DMS53 treated with DMSO at 0.1 percent for 48 hours (cell line): ENCODE data around the gene PADI2.

Source experiments
- DNase-seq: peaks from one replicate; lab custom pipeline; 2025; ENCODE audit not compliant: unreplicated experiment; lab: John Stamatoyannopoulos, UW

PADI2 gene

DNA sequence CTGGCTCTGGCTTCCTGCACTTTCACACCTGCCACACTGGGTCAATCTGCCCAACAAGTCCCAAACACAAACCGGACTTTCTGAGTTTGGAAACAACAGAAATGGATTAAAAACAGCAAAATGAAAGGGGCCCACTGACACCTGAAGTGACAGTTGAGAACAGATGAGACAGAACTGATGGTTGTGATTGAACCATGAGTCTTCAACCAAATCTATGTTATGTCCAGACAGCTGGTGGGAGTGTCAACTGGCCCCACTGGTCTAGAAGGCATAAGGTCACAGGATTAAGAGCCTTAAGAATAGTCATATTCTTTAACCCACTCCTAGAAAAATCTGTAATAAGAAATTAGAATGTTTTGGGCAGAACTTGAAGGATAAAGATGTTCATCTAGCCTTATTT lies 94.5 kb downstream of the PADI2 start:
- DNase-seq: no peak

GRCh38 chr1:17023573-17023972 lies 95.7 kb downstream of the PADI2 start:
- no peak for DNase-seq

GRCh38 chr1:17023102-17023501 lies 96.1 kb downstream of the PADI2 start:
- DNase-seq: no peak

DNA sequence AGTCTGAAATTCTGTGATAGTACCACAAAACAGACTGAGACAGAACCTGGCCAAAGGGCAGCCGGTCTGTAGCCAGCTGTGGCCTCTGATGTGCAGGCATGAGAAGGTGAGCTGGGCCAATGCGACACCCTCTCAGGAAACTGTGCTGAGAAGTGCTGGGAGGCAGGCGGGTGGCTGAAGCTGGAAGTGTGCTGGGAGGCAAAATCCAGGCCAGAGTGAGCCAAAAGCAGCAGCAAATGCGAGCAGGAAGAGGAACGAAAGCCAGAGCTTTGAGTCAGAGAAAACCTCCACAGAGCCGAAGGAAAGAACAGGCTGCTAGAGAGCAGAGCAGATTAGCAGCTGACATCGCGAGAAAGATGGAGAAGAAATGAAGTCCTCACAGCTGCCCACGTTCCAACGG lies 97.4 kb downstream of the PADI2 start:
- DNase-seq: no peak

DNA sequence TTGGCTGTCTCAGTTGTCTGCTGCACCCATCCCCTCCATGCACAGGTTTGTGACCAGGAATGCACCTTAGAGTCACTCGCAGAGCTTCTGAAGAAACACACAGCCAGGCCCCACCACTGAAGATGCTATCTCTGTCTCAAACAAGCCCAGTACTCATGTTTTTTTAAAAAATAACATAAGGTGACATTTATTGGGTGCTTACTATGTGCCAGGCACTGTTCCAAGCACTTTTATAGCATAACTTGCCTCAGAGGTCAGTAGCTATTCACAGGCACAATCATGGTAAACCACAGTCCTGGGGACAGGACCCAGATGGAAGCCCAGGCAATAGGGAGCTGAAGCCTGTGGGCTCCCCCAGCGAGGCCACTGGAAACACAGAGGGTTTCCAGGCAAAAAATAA lies 98.7 kb downstream of the PADI2 start:
- DNase-seq: no peak

DNA sequence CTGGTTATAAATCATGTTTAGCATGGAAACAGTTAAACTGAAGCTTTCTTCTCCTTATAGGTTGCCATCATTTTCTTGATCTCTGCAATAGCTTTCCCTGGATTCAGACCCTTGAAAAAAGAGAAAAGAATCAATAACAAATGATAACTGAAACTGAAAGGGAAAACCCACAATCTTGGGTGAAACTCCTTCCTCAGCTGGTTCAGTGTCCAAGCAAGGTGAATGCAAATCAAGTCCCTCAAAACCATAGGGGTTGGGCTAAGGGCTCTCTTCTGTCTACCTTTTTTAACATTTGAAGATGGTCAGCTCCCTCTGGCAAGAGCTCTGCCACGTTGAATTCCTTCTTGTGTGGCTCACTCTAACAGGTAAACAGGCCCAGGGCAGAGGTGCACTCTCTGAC lies 100.4 kb downstream of the PADI2 start:
- DNase-seq: no peak

- no peak for DNase-seq
Observed at GRCh38 chr1:17017435-17017834, 101.8 kb downstream of the PADI2 start.
